ENCODE results near the gene SELENOT.

DNA sequence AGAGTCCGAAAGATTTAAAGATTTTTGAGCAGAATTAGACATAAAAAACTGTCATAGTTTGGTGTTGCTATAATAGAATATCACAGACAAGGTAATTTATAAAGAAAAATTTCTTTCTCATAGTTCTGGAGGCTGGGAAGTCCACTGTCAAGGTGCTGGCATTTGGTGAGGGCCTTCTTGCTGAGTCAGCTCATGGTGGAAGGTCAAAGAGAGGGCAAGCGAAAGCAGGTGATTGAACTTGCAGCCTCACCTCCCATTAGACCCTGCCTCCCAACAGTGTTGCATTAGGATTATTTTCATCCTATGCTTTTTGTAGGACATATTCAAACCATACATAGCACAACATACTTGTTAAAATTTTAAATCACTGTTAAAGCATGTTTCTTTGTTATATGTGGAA is 9.9 kb downstream of the SELENOT start:
- no peak for TF ChIP-seq TEAD4 (IDR thresholded peaks at IDR 0.05; ENCODE audit: low read depth, low read length)
- TF ChIP-seq POLR2A (IDR thresholded peaks at IDR 0.05; ENCODE audit: control extremely low read depth in 1 of 2, low read depth in 2 of 2, low read length in 2 of 2), result no peak
